ENCODE measurements around the gene SRRM5. TPM values are rescaled to one million over a fixed set of nuclear protein-coding genes. Genes with fewer than 3 reads are reported as not detected.

The SRRM5 gene
- total and polyA plus RNA-seq, 8 donors: 0.06 to 1.3 (median 0.26) TPM; not detected in 2

GRCh38 chr19:43594710-43595604 is 16.9 kb upstream of the SRRM5 start:
- TF ChIP-seq CTCF (IDR thresholded peaks at IDR 0.05): peak; percentile 17 to 43 (median 32)
- intact Hi-C loops (cut with DNase I): no loop called here
- peak in 3 of 4 donors; percentile 41 to 58 (median 44) for ATAC-seq
- peak overlapping the region; percentile 46 to 60 (median 53) for H3K4me3 ChIP-seq
- 1 to 3% methylated on average over 55 to 64 of the region's 64 CpGs for WGBS, 2 donors
- DNase-seq: peak; percentile 38 to 83 (median 62)
- H3K27me3 ChIP-seq: no peaks in the 10 kb centered on the region
- H3K27ac ChIP-seq: peak overlapping the region; percentile 74 to 99 (median 96)
- H3K36me3 ChIP-seq: peaks cover 0 to 15% (median 12%) of the 10 kb centered on the region in 3 donors
- H3K4me1 ChIP-seq: peaks cover 6 to 21% (median 17%) of the 10 kb centered on the region in 3 donors
- H3K9me3 ChIP-seq: no peaks in the 10 kb centered on the region
- no peak for FAIRE-seq

GRCh38 chr19:43595605-43595998 is 16.3 kb upstream of the SRRM5 start:
- intact Hi-C loops (cut with DNase I): no loop called here
- Histone ChIP-seq H3K27ac (peak overlapping the region; percentile 74 to 99 (median 96)), H3K36me3 (peaks cover 0 to 15% (median 12%) of the 10 kb centered on the region in 3 donors), H3K9me3 (no peaks in the 10 kb centered on the region), H3K4me3 (peak overlapping the region; percentile 46 to 60 (median 53)), H3K27me3 (no peaks in the 10 kb centered on the region), H3K4me1 (peaks cover 6 to 21% (median 17%) of the 10 kb centered on the region in 3 donors)
- DNase-seq (peak in 1 of 6 donors; percentile 46), FAIRE-seq (no peak), ATAC-seq (peak; percentile 8 to 27 (median 16))
- TF ChIP-seq CTCF (IDR thresholded peaks at IDR 0.05): no peak
- 0 to 1% methylated on average over 18 of the region's 18 CpGs for WGBS, 2 donors

- Histone ChIP-seq H3K27ac (peak within 1 kb of the TSS; percentile 96 to 99 (median 98)), H3K36me3 (peaks cover 0 to 15% (median 12%) of the 10 kb centered on the region in 3 donors), H3K4me1 (peaks cover 6 to 21% (median 17%) of the 10 kb centered on the region in 3 donors), H3K27me3 (no peaks in the 10 kb centered on the region), H3K9me3 (no peaks in the 10 kb centered on the region), H3K4me3 (peak within 1 kb of the TSS; percentile 53 to 60 (median 54))
- TF ChIP-seq CTCF (IDR thresholded peaks at IDR 0.05): no peak
- WGBS, 2 donors: 0 to 1% methylated on average over 60 of the region's 60 CpGs
- DNase-seq (peak; percentile 99 to 100 (median 100)), FAIRE-seq (peak; percentile 94), ATAC-seq (peak; percentile 88 to 93 (median 91))
- intact Hi-C loops (cut with DNase I): no loop called here
These were observed 15.7 kb upstream of the SRRM5 start, which contains the start of the genes IRGQ and ZNF576 for GRCh38 chr19:43595999-43596841. Gene IRGQ, minus strand, starts transcription at chr19:43596134. Its CDS starts 796 bp downstream, at chr19:43595338. Gene ZNF576, plus strand, starts transcription at chr19:43596595. Its CDS starts 514 bp downstream, at chr19:43597109.

- H3K4me3 ChIP-seq: peak overlapping the region; percentile 53 to 60 (median 54)
- TF ChIP-seq CTCF (IDR thresholded peaks at IDR 0.05): no peak
- FAIRE-seq: no peak
- DNase-seq: peak in 1 of 6 donors; percentile 29
- no peaks in the 10 kb centered on the region for H3K27me3 ChIP-seq
- peak overlapping the region; percentile 96 to 99 (median 98) for H3K27ac ChIP-seq
- H3K9me3 ChIP-seq: no peaks in the 10 kb centered on the region
- intact Hi-C loops (cut with DNase I): no loop called here
- H3K4me1 ChIP-seq: peaks cover 6 to 21% (median 17%) of the 10 kb centered on the region in 3 donors
- no peak for ATAC-seq
- 20 to 22% methylated on average over 7 of the region's 7 CpGs for WGBS, 2 donors
- H3K36me3 ChIP-seq: peaks cover 0 to 13% (median 12%) of the 10 kb centered on the region in 3 donors
These were observed 14.9 kb upstream of the SRRM5 start for GRCh38 chr19:43596842-43597461.

Measured in pancreas (tissue), 10 donors.